ENCODE results near the gene KRT36. TPM values are rescaled to one million over a fixed set of nuclear protein-coding genes. Genes with fewer than 3 reads are reported as not detected.

KRT36 gene
- total RNA-seq, 1 donor from 2014 or later, result not detected

DNA sequence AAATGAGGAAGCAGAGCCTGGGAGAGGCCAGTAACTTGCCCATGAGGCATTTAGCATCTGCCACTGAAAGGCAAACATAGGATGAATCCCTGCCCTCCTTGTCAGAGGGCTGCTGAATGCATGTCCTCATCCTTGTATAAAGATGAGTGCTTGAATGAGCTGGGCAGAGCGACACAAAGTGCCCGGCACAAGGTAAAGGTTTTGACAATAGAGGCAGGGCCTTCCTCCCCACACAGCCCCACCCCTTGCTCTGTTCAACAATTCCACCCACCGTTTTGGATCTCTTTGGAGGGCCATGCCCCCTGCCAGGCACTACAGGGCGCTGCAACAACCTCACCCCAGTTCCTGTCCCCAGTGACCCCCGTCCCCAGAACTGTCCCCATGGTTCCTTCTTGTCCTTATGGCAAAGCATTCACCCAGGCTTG is 39.8 kb upstream of the KRT36 start:
- no peaks in the 10 kb centered on the region for H3K36me3 Mint-ChIP-seq
- H3K4me1 ChIP-seq, result peaks cover 15% of the 10 kb centered on the region
- DNase-seq (ENCODE audit: low spot score), result no peak
- H3K27me3 ChIP-seq, result no peaks in the 10 kb centered on the region
- peaks cover 17% of the 10 kb centered on the region for H3F3A ChIP-seq (ENCODE audit: low read depth)
- H3K27ac Mint-ChIP-seq, result peak overlapping the region; percentile 46
- H3K9ac ChIP-seq, result no peak overlapping the region
- peaks cover 30% of the 10 kb centered on the region for H4K20me1 ChIP-seq (ENCODE audit: low read depth)
- H3K79me2 ChIP-seq (ENCODE audit: low read depth), result peaks cover 29% of the 10 kb centered on the region
- H3K4me3 Mint-ChIP-seq, result peak overlapping the region; percentile 82
- peaks cover 53% of the 10 kb centered on the region for H3K27me3 Mint-ChIP-seq (ENCODE audit: insufficient read depth, low read depth)
- no peak overlapping the region for H3K4me3 ChIP-seq
- peak overlapping the region; percentile 38 for H3K27ac ChIP-seq
- H3K9me3 Mint-ChIP-seq, result peaks cover 2% of the 10 kb centered on the region
- H3K9me3 ChIP-seq (ENCODE audit: low read depth), result no peaks in the 10 kb centered on the region
- H3K4me1 Mint-ChIP-seq, result peaks cover 13% of the 10 kb centered on the region
- H2AFZ ChIP-seq (replicated peaks), result no peak overlapping the region
- TF ChIP-seq EZH2 (IDR thresholded peaks at IDR 0.05), result no peak
- TF ChIP-seq, protein P1, sequence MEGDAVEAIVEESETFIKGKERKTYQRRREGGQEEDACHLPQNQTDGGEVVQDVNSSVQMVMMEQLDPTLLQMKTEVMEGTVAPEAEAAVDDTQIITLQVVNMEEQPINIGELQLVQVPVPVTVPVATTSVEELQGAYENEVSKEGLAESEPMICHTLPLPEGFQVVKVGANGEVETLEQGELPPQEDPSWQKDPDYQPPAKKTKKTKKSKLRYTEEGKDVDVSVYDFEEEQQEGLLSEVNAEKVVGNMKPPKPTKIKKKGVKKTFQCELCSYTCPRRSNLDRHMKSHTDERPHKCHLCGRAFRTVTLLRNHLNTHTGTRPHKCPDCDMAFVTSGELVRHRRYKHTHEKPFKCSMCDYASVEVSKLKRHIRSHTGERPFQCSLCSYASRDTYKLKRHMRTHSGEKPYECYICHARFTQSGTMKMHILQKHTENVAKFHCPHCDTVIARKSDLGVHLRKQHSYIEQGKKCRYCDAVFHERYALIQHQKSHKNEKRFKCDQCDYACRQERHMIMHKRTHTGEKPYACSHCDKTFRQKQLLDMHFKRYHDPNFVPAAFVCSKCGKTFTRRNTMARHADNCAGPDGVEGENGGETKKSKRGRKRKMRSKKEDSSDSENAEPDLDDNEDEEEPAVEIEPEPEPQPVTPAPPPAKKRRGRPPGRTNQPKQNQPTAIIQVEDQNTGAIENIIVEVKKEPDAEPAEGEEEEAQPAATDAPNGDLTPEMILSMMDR (IDR thresholded peaks at IDR 0.05), result no peak
- H3K36me3 ChIP-seq, result no peaks in the 10 kb centered on the region
- peak overlapping the region; percentile 87 for H3K4me2 ChIP-seq

DNA sequence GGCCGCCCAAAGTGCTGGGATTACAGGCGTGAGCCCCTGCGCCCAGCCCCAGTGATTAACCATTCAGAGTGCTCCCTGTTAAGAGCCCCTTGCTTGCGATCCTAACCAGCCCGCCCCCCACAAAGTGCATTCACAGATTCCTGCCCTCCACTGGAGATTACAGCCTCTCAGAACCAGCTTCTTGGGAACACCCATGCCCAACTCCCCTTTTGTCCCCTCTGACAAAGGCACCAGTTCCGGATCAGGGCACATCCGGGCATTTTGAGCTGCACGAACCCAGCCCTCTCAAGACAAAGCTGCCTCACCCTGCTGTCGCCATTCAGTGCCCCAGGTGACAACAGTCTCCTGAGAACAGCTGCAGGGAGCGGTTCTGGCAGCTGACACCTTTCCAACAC is 39.2 kb upstream of the KRT36 start:
- Histone ChIP-seq H3K4me2 (peak overlapping the region; percentile 87), H3K4me1 (peaks cover 15% of the 10 kb centered on the region), H3K9me3 (ENCODE audit: low read depth) (no peaks in the 10 kb centered on the region), H3K27me3 (no peaks in the 10 kb centered on the region), H2AFZ (replicated peaks) (no peak overlapping the region), H3K9ac (no peak overlapping the region), H4K20me1 (ENCODE audit: low read depth) (peaks cover 32% of the 10 kb centered on the region), H3F3A (ENCODE audit: low read depth) (peaks cover 21% of the 10 kb centered on the region), H3K4me3 (no peak overlapping the region), H3K27ac (peak overlapping the region; percentile 38), H3K79me2 (ENCODE audit: low read depth) (peaks cover 29% of the 10 kb centered on the region), H3K36me3 (no peaks in the 10 kb centered on the region)
- H3K27ac Mint-ChIP-seq, result peak overlapping the region; percentile 60
- H3K36me3 Mint-ChIP-seq, result no peaks in the 10 kb centered on the region
- peak; percentile 68 for DNase-seq (ENCODE audit: low spot score)
- H3K27me3 Mint-ChIP-seq (ENCODE audit: insufficient read depth, low read depth), result peaks cover 53% of the 10 kb centered on the region
- H3K9me3 Mint-ChIP-seq, result peaks cover 2% of the 10 kb centered on the region
- H3K4me3 Mint-ChIP-seq, result peak overlapping the region; percentile 82
- peaks cover 13% of the 10 kb centered on the region for H3K4me1 Mint-ChIP-seq
- no peak for TF ChIP-seq EZH2 (IDR thresholded peaks at IDR 0.05)
- TF ChIP-seq EZH2phosphoT487 (IDR thresholded peaks at IDR 0.05), result no peak
- TF ChIP-seq, protein P1 (IDR thresholded peaks at IDR 0.05), result no peak

DNA sequence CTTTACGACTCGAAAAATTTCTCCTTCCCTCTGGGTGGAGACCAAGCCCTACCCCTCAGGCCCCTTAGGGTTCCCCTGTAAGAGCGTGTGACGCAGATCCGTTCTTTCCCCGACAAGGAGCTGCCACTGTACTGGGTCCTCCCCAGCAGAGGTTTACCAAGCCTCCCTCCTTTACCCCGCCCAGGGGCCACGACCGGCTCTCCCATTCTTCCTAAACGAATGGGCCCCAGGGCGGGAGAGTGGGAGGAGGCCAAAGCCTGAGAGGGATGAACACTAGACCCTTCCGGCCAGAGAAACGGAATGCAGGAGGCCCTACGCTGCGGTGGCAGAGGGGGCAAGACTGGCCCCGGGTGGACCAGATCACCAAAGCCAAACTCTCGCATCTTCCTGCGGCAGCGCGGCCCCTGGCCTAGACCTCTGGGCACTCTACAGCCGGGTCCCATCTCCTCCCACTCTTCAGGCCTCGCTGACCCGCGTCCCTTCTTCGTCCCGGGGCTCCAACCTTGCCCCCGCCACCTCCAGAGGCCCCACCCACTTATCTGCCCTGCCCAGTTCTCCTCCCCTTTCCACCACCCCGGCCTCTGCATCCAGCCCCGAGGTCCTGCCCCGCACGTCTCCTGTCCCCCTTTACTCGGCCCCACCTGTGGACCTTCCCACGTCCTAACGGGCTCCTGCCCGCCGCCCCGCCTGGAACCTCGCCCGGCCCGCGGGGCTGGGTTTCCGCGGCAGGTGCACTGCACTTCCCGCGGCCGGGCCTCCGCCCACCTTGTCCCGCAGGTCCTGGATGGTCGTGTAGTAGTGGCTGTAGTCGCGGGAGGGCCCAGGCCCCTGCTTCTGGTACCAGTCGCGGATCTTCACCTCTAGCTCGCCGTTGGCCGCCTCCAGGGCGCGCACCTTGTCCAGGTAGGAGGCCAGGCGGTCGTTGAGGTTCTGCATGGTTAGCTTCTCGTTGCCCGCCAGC is 37.6 kb upstream of the KRT36 start:
- peak; percentile 64 for DNase-seq (ENCODE audit: low spot score)
- no peak overlapping the region for H3K27ac Mint-ChIP-seq
- H3K4me1 Mint-ChIP-seq, result peaks cover 13% of the 10 kb centered on the region

More for the DNA sequence above, 37.6 kb upstream of the KRT36 start:
- Mint-ChIP-seq H3K36me3 (no peaks in the 10 kb centered on the region), H3K27me3 (ENCODE audit: insufficient read depth, low read depth) (peaks cover 55% of the 10 kb centered on the region), H3K9me3 (peaks cover 2% of the 10 kb centered on the region), H3K4me3 (peak overlapping the region; percentile 80)
- Histone ChIP-seq H3K4me1 (peaks cover 15% of the 10 kb centered on the region), H4K20me1 (ENCODE audit: low read depth) (peaks cover 45% of the 10 kb centered on the region), H3K9me3 (ENCODE audit: low read depth) (no peaks in the 10 kb centered on the region), H3K4me2 (peak overlapping the region; percentile 87), H3K4me3 (peak overlapping the region; percentile 88), H3K27ac (peak overlapping the region; percentile 5), H3K27me3 (no peaks in the 10 kb centered on the region), H3K79me2 (ENCODE audit: low read depth) (peaks cover 29% of the 10 kb centered on the region), H3K9ac (peak overlapping the region; percentile 46), H2AFZ (replicated peaks) (peak overlapping the region; percentile 15), H3F3A (ENCODE audit: low read depth) (peaks cover 37% of the 10 kb centered on the region), H3K36me3 (no peaks in the 10 kb centered on the region)
- TF ChIP-seq, protein P1 (IDR thresholded peaks at IDR 0.05), result no peak
- TF ChIP-seq EZH2 (IDR thresholded peaks at IDR 0.05), result no peak
- TF ChIP-seq EZH2phosphoT487 (IDR thresholded peaks at IDR 0.05), result no peak

Data from neural progenitor cell (in vitro differentiated cells).